Aorta (tissue), 5 donors: ENCODE results near the gene ATP1B2. TPM values are rescaled to one million over a fixed set of nuclear protein-coding genes. Genes with fewer than 3 reads are reported as not detected.

Experiments used
- ATAC-seq: fragments of 200-7000 bp; cut with Tn5 transposase; one replicate; pipeline ENCODE4 v1.9.1; 2022; ENCODE audit warnings: moderate library complexity; ENCODE audit not compliant: low FRiP score
- DNase-seq, 2 donors: peaks; one replicate each; pipeline ENCODE4 v3.0.0-alpha.2; 2020
- H3K27ac ChIP-seq, 2 donors: one replicate each; pipeline ENCODE4 v1.5.1; 2013; ENCODE audit warnings: low read length in 2 of 2, mild to moderate bottlenecking in 2 of 2, moderate library complexity in 2 of 2, control low read depth in 1 of 2, inconsistent platforms in 1 of 2, low read depth in 1 of 2
- H3K27me3 ChIP-seq, 2 donors: one replicate each; pipeline ENCODE4 v1.6.1; 2013; ENCODE audit warnings: control low read depth in 1 of 2, low read length in 1 of 2, mild to moderate bottlenecking in 1 of 2, moderate library complexity in 1 of 2; ENCODE audit not compliant: insufficient read depth in 2 of 2, control insufficient read depth in 1 of 2
- H3K36me3 ChIP-seq, 2 donors: one replicate each; pipeline ENCODE4 v1.6.1; 2013; ENCODE audit warnings: control low read depth in 1 of 2, low read length in 1 of 2, mild to moderate bottlenecking in 1 of 2; ENCODE audit not compliant: insufficient read depth in 2 of 2, control insufficient read depth in 1 of 2
- H3K4me1 ChIP-seq, 2 donors: one replicate each; pipeline ENCODE4 v1.6.1; 2013; ENCODE audit warnings: low read length in 2 of 2, control low read depth in 1 of 2, mild to moderate bottlenecking in 1 of 2, moderate library complexity in 1 of 2; ENCODE audit not compliant: insufficient read depth in 2 of 2, control insufficient read depth in 1 of 2
- H3K4me3 ChIP-seq, 2 donors: one replicate each; pipeline ENCODE4 v1.5.1; 2013; ENCODE audit warnings: low read length in 2 of 2, control low read depth in 1 of 2, mild to moderate bottlenecking in 1 of 2
- H3K9me3 ChIP-seq: one replicate; pipeline ENCODE4 v1.6.1; 2013; ENCODE audit warnings: mild to moderate bottlenecking, low read length; ENCODE audit not compliant: control insufficient read depth
- WGBS, 2 donors: extraction: QIAGEN DNeasy Blood & Tissue Kit; methylation state at CpG; one replicate each; pipeline ENCODE4 v1.1.7; 2013; 5-methylcytosine and 5-hydroxymethylcytosine counted together
- intact Hi-C, 2 donors: fragments of 100-400 bp; cut with DNase I; formaldehyde crosslinking; loops; one replicate each; pipeline versions ENCODE4 v1.14.2 to v1.15.0; 2022
- long read RNA-seq, 2 donors: library from polyadenylated mRNA; unstranded; transcript quantifications; one replicate each; pipeline ENCODE4 v2.0.0, GENCODE V29; 2020 to 2021
- polyA plus RNA-seq, 2 donors: library from polyadenylated mRNA; stranded (reverse); fragments of 200-250 nt; gene quantifications; one replicate each; pipeline ENCODE4 v1.2.3, GENCODE V29; 2013
- total RNA-seq, 2 donors: library from RNA; stranded (reverse); fragmentation: NEBNext Ultra II Directional; extraction: Animal tissue kit (Norgen Biotek cat#: 25700); gene quantifications; one replicate each; pipeline ENCODE4 v1.2.1, GENCODE V29; 2021
- donor health status: healthy with polysubstance abuse.
- donor health status: Bipolar disorder and iron deficiency.
- donor health status: DM: no; HTN: no; CAD: no.
- donor health status: DM: no; HTN: no; CAD: no.
- donor health status: DM: yes; HTN: yes; CAD: no.

ATP1B2 gene
- 1 to 10 TPM; 2.0 to 7.2 TPM for total RNA-seq
- polyA plus RNA-seq = 1 to 10 TPM; 1.9 to 2.8 TPM
- long read RNA-seq, donor 1, partial matches to known transcripts = 1 of 1 reads
- long read RNA-seq, donor 1, other reads (novel, unspliced or antisense) = 0 of 1 reads
- long read RNA-seq, donor 2, partial matches to known transcripts = 1 of 3 reads
- long read RNA-seq, donor 2, other reads (novel, unspliced or antisense) = 0 of 3 reads

- DNase-seq (peak; percentile 64 to 86), ATAC-seq (peak; percentile 76)
- 1 to 2% methylated on average over 31 to 34 of the region's 34 CpGs for whole genome bisulfite sequencing, 2 donors
- Histone ChIP-seq H3K27me3 (no peaks in the 10 kb centered on the region), H3K27ac (no peak within 1 kb of the TSS), H3K36me3 (no peaks in the 10 kb centered on the region), H3K9me3 (peaks cover 2% of the 10 kb centered on the region), H3K4me1 (no peaks in the 10 kb centered on the region), H3K4me3 (peak within 1 kb of the TSS; percentile 1 to 14)
- intact Hi-C loops = no loop called here
Observed at GRCh38 chr17:7650509-7651096, at the start of gene ATP1B2. TSS of gene ATP1B2 (plus strand) at chr17:7650926. CDS start at chr17:7651519, 593 bp downstream.

- peaks cover 7 to 10% of the 10 kb centered on the region in 2 donors for H3K36me3 ChIP-seq
- 87% methylated on average over 4 of the region's 4 CpGs for WGBS, 2 donors
Observed at GRCh38 chr17:7606280-7606679, 44.4 kb upstream of the ATP1B2 start.

GRCh38 chr17:7610641-7611040 is 40.1 kb upstream of the ATP1B2 start:
- no peaks in the 10 kb centered on the region for H3K27me3 ChIP-seq
- H3K4me1 ChIP-seq = peaks cover 2 to 9% of the 10 kb centered on the region in 2 donors
- intact Hi-C loops = no loop called here
- no peaks in the 10 kb centered on the region for H3K9me3 ChIP-seq
- H3K27ac ChIP-seq = no peak overlapping the region
- no peak overlapping the region for H3K4me3 ChIP-seq
- peaks cover 0 to 3% of the 10 kb centered on the region in 2 donors for H3K36me3 ChIP-seq
- ATAC-seq (no peak), DNase-seq (no peak)
- WGBS, 2 donors = 95 to 98% methylated on average over 2 of the region's 2 CpGs

More at GRCh38 chr17:7606280-7606679, 44.4 kb upstream of the ATP1B2 start:
- Histone ChIP-seq H3K9me3 (no peaks in the 10 kb centered on the region), H3K4me3 (no peak overlapping the region), H3K27ac (no peak overlapping the region), H3K4me1 (no peaks in the 10 kb centered on the region), H3K27me3 (no peaks in the 10 kb centered on the region)
- intact Hi-C loops = no loop called here
- no peak for ATAC-seq
- peak in 1 of 2 donors; percentile 2 for DNase-seq

DNA sequence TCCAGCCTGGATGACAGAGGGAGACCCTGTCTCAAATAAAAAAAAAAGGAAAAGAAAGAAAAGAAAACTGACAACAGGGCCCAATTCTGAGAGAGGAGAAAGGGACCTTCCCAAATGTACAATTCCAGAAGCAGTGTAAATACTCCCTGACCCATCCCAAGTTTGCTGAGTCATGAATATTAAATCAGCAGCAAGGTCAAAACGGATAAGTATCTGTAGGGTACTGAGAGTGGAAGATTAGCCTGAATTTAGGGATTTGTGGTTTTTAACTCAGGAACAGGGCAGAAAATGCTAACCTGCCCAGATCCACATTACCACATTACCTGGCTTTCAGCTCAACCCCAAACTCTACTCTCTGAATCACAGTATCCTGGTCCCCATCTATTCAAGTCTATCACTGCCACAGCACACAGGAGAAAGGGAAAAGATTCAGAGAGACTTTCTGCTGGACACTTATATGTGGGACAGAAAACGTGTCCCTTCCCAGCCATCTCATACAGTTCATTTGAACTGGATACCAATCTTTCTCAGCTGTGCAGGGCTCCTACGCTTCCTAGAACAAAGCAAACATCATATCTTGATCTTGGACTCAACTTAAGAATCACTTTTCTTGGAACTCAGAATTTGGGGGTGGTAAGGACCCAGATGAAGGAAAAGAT is 39.0 kb upstream of the ATP1B2 start:
- intact Hi-C loops = no loop called here
- Histone ChIP-seq H3K4me1 (peaks cover 2 to 9% of the 10 kb centered on the region in 2 donors), H3K36me3 (no peaks in the 10 kb centered on the region), H3K9me3 (no peaks in the 10 kb centered on the region), H3K4me3 (no peak overlapping the region), H3K27ac (no peak overlapping the region), H3K27me3 (no peaks in the 10 kb centered on the region)
- ATAC-seq = no peak
- 13 to 19% methylated on average over 3 of the region's 3 CpGs for WGBS, 2 donors
- DNase-seq = no peak

DNA sequence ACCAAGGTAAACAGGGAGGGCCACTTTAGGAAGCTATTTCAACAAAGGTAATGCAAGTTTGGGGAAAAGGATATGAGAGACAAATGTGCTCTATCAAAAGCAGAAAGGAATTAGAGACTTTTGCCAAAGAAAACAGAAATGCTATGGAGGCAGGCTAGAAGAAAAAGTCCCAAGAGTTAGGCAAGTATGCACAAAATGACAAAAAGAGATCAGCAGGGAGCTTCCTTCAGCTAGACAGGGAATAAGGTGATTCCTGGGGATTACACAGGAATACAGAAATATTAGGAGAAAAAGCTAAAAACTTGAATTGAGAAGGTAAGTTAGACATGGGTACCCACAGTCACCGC is 38.5 kb upstream of the ATP1B2 start:
- H3K9me3 ChIP-seq = no peaks in the 10 kb centered on the region
- ATAC-seq (no peak), DNase-seq (no peak)
- no peak overlapping the region for H3K4me3 ChIP-seq
- no peaks in the 10 kb centered on the region for H3K27me3 ChIP-seq
- 80 to 87% methylated on average over 1 of the region's 1 CpG for WGBS, 2 donors
- peaks cover 2 to 9% of the 10 kb centered on the region in 2 donors for H3K4me1 ChIP-seq
- H3K36me3 ChIP-seq = no peaks in the 10 kb centered on the region
- intact Hi-C loops = no loop called here
- no peak overlapping the region for H3K27ac ChIP-seq

GRCh38 chr17:7613769-7614424 is 36.8 kb upstream of the ATP1B2 start:
- WGBS, 2 donors = 6% methylated on average over 19 to 20 of the region's 20 CpGs
- H3K36me3 ChIP-seq = no peaks in the 10 kb centered on the region
- ATAC-seq = no peak

DNA sequence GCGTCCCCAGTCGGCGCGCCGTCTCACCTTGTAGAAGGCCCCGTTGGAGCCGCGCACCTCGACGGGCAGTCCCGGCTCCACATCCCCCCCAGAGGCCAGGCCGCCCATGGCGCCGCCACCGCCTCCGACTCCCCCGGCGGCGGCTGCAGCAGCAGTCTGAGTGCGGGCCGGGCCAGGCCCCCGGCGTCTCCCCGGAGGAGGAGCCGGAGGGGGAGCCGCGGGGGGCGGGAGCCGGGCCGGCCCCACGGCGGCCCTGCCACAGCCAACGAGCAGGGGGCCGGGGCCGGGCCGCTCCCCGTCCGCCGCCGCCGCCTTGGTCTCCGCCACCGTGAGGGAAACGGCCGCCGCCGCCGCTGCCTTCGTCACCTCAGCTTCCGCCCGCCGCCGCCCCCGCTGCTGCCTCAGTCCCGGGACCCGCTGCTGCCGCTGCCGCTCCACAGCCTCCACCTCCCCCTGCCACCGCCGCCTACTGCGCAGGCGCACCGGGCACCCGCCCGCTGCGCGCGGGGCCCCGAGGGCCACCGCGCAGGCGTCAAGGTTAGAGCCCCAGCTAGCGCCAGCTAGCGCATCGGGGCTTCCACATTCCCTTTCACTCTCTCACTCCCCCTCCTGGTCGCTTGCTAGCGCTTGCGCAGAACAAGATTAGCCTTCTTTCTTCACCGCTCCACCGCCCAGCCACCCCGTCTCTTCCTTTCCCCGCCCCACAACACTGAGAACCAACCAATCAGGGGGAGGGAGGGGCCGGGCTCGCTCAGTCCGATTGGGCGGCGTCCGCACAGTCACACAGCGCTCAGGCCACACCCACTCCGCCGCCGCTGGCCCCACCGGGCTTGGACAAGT is 36.1 kb upstream of the ATP1B2 start, which contains the start of gene FXR2:
Gene FXR2 (minus strand): TSS at position 473 of the 840 bp plus-strand sequence. CDS start 365 bp downstream, at position 108.
- H3K36me3 ChIP-seq = no peaks in the 10 kb centered on the region
- peak within 1 kb of the TSS; percentile 80 to 97 for H3K4me3 ChIP-seq
- H3K27me3 ChIP-seq = no peaks in the 10 kb centered on the region
- no peaks in the 10 kb centered on the region for H3K9me3 ChIP-seq
- intact Hi-C loops = loop anchor here in 1 of 2 donors (1.0 kb wide), 1 partner anchor 73 kb away; the partner anchor contains the start of gene TP53
- 0 to 1% methylated on average over 58 to 93 of the region's 93 CpGs for WGBS, 2 donors
- peak; percentile 99 for ATAC-seq
- H3K27ac ChIP-seq = peak within 1 kb of the TSS in 1 of 2 donors; percentile 72
- peaks cover 2 to 9% of the 10 kb centered on the region in 2 donors for H3K4me1 ChIP-seq
- DNase-seq = peak; percentile 100

More at GRCh38 chr17:7613769-7614424, 36.8 kb upstream of the ATP1B2 start:
- intact Hi-C loops = no loop called here
- H3K4me1 ChIP-seq = peaks cover 2 to 9% of the 10 kb centered on the region in 2 donors
- H3K4me3 ChIP-seq = peak overlapping the region; percentile 80 to 97
- DNase-seq = no peak
- no peaks in the 10 kb centered on the region for H3K27me3 ChIP-seq
- H3K9me3 ChIP-seq = no peaks in the 10 kb centered on the region
- peak overlapping the region in 1 of 2 donors; percentile 72 for H3K27ac ChIP-seq

DNA sequence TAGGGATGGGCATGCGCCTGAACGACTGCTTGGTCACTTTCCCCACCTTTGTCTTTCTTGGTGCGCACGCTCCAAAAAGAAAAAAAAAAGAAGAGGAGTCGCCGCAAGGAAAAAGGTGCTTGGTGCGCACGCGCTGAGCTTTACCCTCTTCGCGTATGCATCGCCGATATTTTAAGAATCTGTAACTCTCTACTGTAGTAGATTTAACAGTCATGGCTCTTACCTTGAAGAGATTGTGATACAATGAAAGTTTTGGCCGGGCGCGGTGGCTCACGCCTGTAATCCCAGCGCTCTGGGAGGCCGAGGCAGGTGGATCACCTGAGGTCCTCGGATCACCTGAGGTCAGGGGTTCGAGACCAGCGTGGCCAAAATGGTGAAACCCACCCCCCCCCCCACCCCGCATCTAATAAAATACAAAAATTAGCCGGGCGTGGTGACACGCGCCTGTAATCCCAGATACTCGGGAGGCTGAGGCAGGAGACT is 35.4 kb upstream of the ATP1B2 start:
- peak overlapping the region in 1 of 2 donors; percentile 58 for H3K27ac ChIP-seq
- DNase-seq (no peak), ATAC-seq (no peak)
- no peaks in the 10 kb centered on the region for H3K9me3 ChIP-seq
- no peaks in the 10 kb centered on the region for H3K36me3 ChIP-seq
- intact Hi-C loops = loop anchor here in 1 of 2 donors (1.0 kb wide), 1 partner anchor 72 kb away; the partner anchor contains the start of gene TP53
- H3K4me1 ChIP-seq = peaks cover 2 to 9% of the 10 kb centered on the region in 2 donors
- WGBS, 2 donors = 5 to 6% methylated on average over 28 of the region's 28 CpGs
- no peaks in the 10 kb centered on the region for H3K27me3 ChIP-seq
- H3K4me3 ChIP-seq = peak overlapping the region in 1 of 2 donors; percentile 11
